ENCODE results near the gene PLEK. TPM values are rescaled to one million over a fixed set of nuclear protein-coding genes. Genes with fewer than 3 reads are reported as not detected.

PLEK gene, protein sequence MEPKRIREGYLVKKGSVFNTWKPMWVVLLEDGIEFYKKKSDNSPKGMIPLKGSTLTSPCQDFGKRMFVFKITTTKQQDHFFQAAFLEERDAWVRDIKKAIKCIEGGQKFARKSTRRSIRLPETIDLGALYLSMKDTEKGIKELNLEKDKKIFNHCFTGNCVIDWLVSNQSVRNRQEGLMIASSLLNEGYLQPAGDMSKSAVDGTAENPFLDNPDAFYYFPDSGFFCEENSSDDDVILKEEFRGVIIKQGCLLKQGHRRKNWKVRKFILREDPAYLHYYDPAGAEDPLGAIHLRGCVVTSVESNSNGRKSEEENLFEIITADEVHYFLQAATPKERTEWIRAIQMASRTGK
- 0.13 and 0.22 TPM in 2 replicates for total RNA-seq

GRCh38 chr2:68365087-68365486 is at the start of gene PLEK:
Gene PLEK (plus strand): TSS chr2:68365282. CDS start chr2:68365352, 70 bp downstream.

GRCh38 chr2:68319398-68320117 is 45.5 kb upstream of the PLEK start, which contains the start of gene CNRIP1:
Gene CNRIP1 (minus strand): TSS chr2:68319949. CDS start chr2:68319400, 549 bp downstream.

Other genes starting within 250 kb of the PLEK start
- gene PNO1, start 207.4 kb upstream of the PLEK start, total RNA-seq, result 23.8 and 24.6 TPM in 2 replicates
- 59.2 and 70.7 TPM in 2 replicates for gene PPP3R1, start 112.8 kb upstream of the PLEK start, total RNA-seq
- 67.6 and 77.0 TPM in 2 replicates for gene CNRIP1, start 45.3 kb upstream of the PLEK start, total RNA-seq
- 0.72 and 0.80 TPM in 2 replicates for gene FBXO48, start 102.0 kb downstream of the PLEK start, total RNA-seq
- gene APLF, start 102.3 kb downstream of the PLEK start, total RNA-seq, result 3.6 and 4.5 TPM in 2 replicates

Data from thoracic aorta endothelial cell (primary cell).